ENCODE measurements around the gene ATCAY. TPM values are rescaled to one million over a fixed set of nuclear protein-coding genes. Genes with fewer than 3 reads are reported as not detected.

ATCAY gene
- total and polyA plus RNA-seq, 2 of the 13 experiments (the other 11 are each of a cell fraction or from before 2014, with no cell fraction given): not detected

GRCh38 chr19:3970808-3971598, 90.5 kb downstream of the ATCAY start, which contains the start of gene DAPK3 (continued):
- TF ChIP-seq MAFK (conservative IDR thresholded peaks at IDR 0.05 in 1 of 2, IDR thresholded peaks at IDR 0.05 in 1 of 2; ENCODE audit: low read length in 2 of 2): peak; percentile 13 to 52
- TF ChIP-seq ZBTB7A (CRISPR knock-in tag; IDR thresholded peaks at IDR 0.05): no peak
- peak; percentile 37; the same call in 1 of the 2 replicates for TF ChIP-seq RXRB (CRISPR knock-in tag; IDR thresholded peaks at IDR 0.05; ENCODE audit: borderline replicate concordance)
- TF ChIP-seq ATF5 (CRISPR knock-in tag; IDR thresholded peaks at IDR 0.05; ENCODE audit: low read depth): no peak
- TF ChIP-seq ZNF512B (CRISPR knock-in tag; IDR thresholded peaks at IDR 0.05; ENCODE audit: borderline replicate concordance): no peak
- no peak for TF ChIP-seq ZNF207 (IDR thresholded peaks at IDR 0.05; ENCODE audit: borderline replicate concordance)
- TF ChIP-seq NR2F6 (IDR thresholded peaks at IDR 0.05): no peak
- TF ChIP-seq NR2F6 (CRISPR knock-in tag; IDR thresholded peaks at IDR 0.05): 0 out of 2 replicates have a peak, but pooled peaks have one; percentile 9
- no peak for TF ChIP-seq CTCF (CRISPR knock-in tag; IDR thresholded peaks at IDR 0.05)
- TF ChIP-seq TBL1XR1 (IDR thresholded peaks at IDR 0.05; ENCODE audit: borderline replicate concordance, low read length, partially characterized antibody): no peak
- no peak for TF ChIP-seq ZNF124 (CRISPR knock-in tag; IDR thresholded peaks at IDR 0.05)
- TF ChIP-seq PRMT3 (CRISPR knock-in tag; IDR thresholded peaks at IDR 0.05; ENCODE audit: borderline replicate concordance, low read depth): no peak
- no peak for TF ChIP-seq ONECUT2 (CRISPR knock-in tag; IDR thresholded peaks at IDR 0.05)
- TF ChIP-seq FOXM1 (CRISPR knock-in tag; IDR thresholded peaks at IDR 0.05): no peak
- no peak for TF ChIP-seq ZNF24 (IDR thresholded peaks at IDR 0.05)
- TF ChIP-seq ZNF691 (CRISPR knock-in tag; IDR thresholded peaks at IDR 0.05; ENCODE audit: borderline replicate concordance, low read depth): no peak
- peak; percentile 57; the same call in 1 of the 2 replicates for TF ChIP-seq BCL3 (CRISPR knock-in tag; IDR thresholded peaks at IDR 0.05)
- TF ChIP-seq PRDM4 (CRISPR knock-in tag; IDR thresholded peaks at IDR 0.05; ENCODE audit: borderline replicate concordance): no peak
- TF ChIP-seq FOXJ3 (CRISPR knock-in tag; IDR thresholded peaks at IDR 0.05; ENCODE audit: borderline replicate concordance): no peak; the same call in 1 of the 2 replicates
